OCI-LY1 (cell line): ENCODE results near the gene PDPR.
"Not testable (repeated sequence)": the region's sequence is repeated elsewhere in the genome, so short reads cannot be mapped to it uniquely, and the experiment has no call there.

Experiments
- H2AFZ ChIP-seq: fragments of 200-600 bp; sonication (generic), shearing (Covaris generic); 2 replicates; pipeline ENCODE4 v1.6.0; 2014; ENCODE audit warnings: antibody characterized with exemption, mild to moderate bottlenecking, low read length
- H3F3A ChIP-seq: fragments of 200-600 bp; sonication (generic), shearing (Covaris generic); 2 replicates; pipeline ENCODE4 v1.6.0; 2014; ENCODE audit warnings: mild to moderate bottlenecking, antibody characterized with exemption, low read length, moderate library complexity; ENCODE audit not compliant: insufficient read depth
- H3K27ac ChIP-seq: fragments of 200-600 bp; sonication (generic); 2 replicates; pipeline ENCODE4 v1.5.1; 2014; ENCODE audit warnings: low read length, mixed run types, mild to moderate bottlenecking, low read depth; ENCODE audit not compliant: poor library complexity, severe bottlenecking
- H3K27me3 ChIP-seq: fragments of 200-600 bp; sonication (generic); 2 replicates; pipeline ENCODE4 v1.6.0; 2014; ENCODE audit warnings: antibody characterized with exemption, mild to moderate bottlenecking, low read length, moderate library complexity; ENCODE audit not compliant: insufficient read depth
- H3K36me3 ChIP-seq: fragments of 200-600 bp; sonication (generic); 2 replicates; pipeline ENCODE4 v1.6.1; 2014; ENCODE audit warnings: mild to moderate bottlenecking, antibody characterized with exemption, low read length, moderate library complexity, mixed read lengths; ENCODE audit not compliant: insufficient read depth
- H3K4me1 ChIP-seq: fragments of 200-600 bp; sonication (generic); 2 replicates; pipeline ENCODE4 v1.5.1; 2014; ENCODE audit warnings: mild to moderate bottlenecking, low read length, moderate library complexity; ENCODE audit not compliant: insufficient read depth, severe bottlenecking
- H3K4me2 ChIP-seq: fragments of 200-600 bp; sonication (generic), shearing (Covaris generic); 2 replicates; pipeline ENCODE4 v1.6.1; 2014; ENCODE audit warnings: low read length
- H3K4me3 ChIP-seq: fragments of 200-600 bp; sonication (generic); 2 replicates; pipeline ENCODE4 v1.5.1; 2014; ENCODE audit warnings: low read length, low read depth, mild to moderate bottlenecking, mixed read lengths; ENCODE audit not compliant: poor library complexity, severe bottlenecking
- H3K79me2 ChIP-seq: fragments of 200-600 bp; shearing (Covaris generic); 2 replicates; pipeline ENCODE4 v1.6.1; 2016; ENCODE audit warnings: mixed run types, low read length, mixed read lengths; ENCODE audit not compliant: insufficient read depth
- H3K9ac ChIP-seq: fragments of 200-600 bp; sonication (generic), shearing (Covaris generic); 2 replicates; pipeline ENCODE4 v1.6.1; 2014; ENCODE audit warnings: mild to moderate bottlenecking, low read length, mixed read lengths
- H3K9me2 ChIP-seq: fragments of 200-600 bp; sonication (generic), shearing (Covaris generic); 2 replicates; pipeline ENCODE4 v1.6.1; 2014; ENCODE audit warnings: low read depth, mild to moderate bottlenecking, low read length, mixed read lengths
- H3K9me3 ChIP-seq: fragments of 200-600 bp; shearing (Covaris generic); 2 replicates; pipeline ENCODE4 v1.6.1; 2014; ENCODE audit warnings: low read length, mixed read lengths
- H4K20me1 ChIP-seq: fragments of 200-600 bp; sonication (generic), shearing (Covaris generic); 2 replicates; pipeline ENCODE4 v1.6.0; 2016; ENCODE audit warnings: mild to moderate bottlenecking, low read length; ENCODE audit not compliant: insufficient read depth

PDPR gene

DNA sequence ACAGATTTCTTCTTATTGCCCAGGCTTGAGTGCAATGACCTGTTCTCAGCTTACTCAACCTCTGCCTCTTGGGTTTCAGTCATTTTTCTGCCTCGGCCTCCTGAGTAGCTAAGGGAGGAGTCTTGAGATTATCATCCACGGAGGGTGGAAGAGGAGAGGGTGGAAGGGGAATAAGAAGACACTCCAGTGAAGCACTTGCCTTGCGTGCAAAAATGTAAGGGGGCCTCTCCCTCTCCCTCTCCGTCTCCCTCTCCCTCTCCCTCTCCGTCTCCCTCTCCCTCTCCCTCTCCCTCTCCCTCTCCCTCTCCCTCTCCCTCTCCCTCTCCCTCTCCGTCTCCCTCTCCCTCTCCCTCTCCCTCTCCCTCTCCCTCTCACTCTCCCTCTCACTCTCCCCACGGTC is 89.4 kb downstream of the PDPR start:
- H3K9me3 ChIP-seq, H3F3A ChIP-seq, H3K36me3 ChIP-seq, H3K27me3 ChIP-seq, H2AFZ ChIP-seq, H3K4me1 ChIP-seq, H3K9me2 ChIP-seq, H4K20me1 ChIP-seq, H3K4me3 ChIP-seq, H3K79me2 ChIP-seq, H3K9ac ChIP-seq, H3K4me2 ChIP-seq, H3K27ac ChIP-seq: not testable (repeated sequence)

DNA sequence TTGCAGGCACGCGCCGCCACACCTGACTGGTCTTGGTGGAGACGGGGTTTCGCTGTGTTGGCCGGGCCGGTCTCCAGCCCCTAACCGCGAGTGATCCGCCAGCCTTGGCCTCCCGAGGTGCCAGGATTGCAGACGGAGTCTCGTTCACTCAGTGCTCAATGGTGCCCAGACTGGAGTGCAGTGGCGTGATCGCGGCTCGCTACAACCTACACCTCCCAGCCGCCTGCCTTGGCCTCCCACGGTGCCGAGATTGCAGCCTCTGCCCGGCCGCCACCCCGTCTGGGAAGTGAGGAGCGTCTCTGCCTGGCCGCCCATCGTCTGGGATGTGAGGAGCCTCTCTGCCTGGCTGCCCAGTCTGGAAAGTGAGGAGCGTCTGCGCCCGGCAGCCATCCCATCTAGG is 89.9 kb downstream of the PDPR start:
- H3K4me3 ChIP-seq, H3F3A ChIP-seq, H4K20me1 ChIP-seq, H2AFZ ChIP-seq, H3K27ac ChIP-seq, H3K36me3 ChIP-seq, H3K9ac ChIP-seq, H3K4me2 ChIP-seq, H3K79me2 ChIP-seq, H3K9me2 ChIP-seq, H3K27me3 ChIP-seq, H3K4me1 ChIP-seq, H3K9me3 ChIP-seq: not testable (repeated sequence)

DNA sequence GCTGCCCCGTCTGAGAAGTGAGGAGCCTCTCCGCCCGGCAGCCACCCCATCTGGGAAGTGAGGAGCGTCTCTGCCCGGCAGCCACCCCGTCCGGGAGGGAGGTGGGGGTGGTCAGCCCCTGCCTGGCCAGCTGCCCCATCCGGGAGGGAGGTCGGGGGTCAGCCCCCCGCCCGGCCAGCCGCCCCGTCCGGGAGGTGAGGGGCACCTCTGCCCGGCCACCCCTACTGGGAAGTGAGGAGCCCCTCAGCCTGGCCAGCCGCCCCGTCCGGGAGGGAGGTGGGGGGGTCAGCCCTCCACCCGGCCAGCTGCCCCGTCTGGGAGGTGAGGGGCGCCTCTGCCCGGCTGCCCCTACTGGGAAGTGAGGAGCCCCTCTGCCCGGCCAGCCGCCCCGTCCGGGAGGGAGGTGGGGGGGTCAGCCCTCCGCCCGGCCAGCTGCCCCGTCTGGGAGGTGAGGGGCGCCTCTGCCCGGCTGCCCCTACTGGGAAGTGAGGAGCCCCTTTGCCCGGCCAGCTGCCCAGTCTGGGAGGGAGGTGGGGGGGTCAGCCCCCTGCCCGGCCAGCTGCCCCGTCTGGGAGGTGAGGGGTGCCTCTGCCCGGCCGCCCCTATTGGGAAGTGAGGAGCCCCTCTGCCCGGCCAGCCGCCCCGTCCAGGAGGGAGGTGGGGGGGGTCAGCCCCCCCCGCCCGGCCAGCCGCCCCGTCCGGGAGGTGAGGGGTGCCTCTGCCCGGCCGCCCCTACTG is 90.7 kb downstream of the PDPR start:
- H3K36me3 ChIP-seq, H3K79me2 ChIP-seq, H4K20me1 ChIP-seq, H3K27me3 ChIP-seq, H3K27ac ChIP-seq, H3F3A ChIP-seq, H3K9ac ChIP-seq, H3K9me2 ChIP-seq, H3K9me3 ChIP-seq, H2AFZ ChIP-seq, H3K4me1 ChIP-seq, H3K4me3 ChIP-seq, H3K4me2 ChIP-seq: not testable (repeated sequence)

DNA sequence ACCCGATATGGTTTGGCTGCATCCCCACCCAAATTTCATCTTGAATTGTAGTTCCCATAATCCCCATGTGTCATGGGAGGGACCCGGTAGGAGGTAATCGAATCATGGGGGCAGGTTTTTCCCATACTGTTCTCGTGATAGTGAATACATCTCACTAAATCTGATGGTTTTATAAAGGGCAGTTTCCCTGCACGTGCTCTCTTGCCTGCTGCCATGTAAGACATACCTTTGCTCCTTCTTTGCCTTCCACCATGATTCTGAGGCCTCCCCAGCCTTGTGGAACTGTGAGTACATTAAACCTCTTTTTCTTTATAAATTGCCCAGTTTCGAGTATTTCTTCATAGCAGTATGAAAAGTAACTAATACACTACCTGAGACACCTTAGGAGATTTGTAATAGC is 92.2 kb downstream of the PDPR start:
- not testable (repeated sequence) for H3K27ac ChIP-seq, H2AFZ ChIP-seq, H3K4me1 ChIP-seq, H3K4me2 ChIP-seq, H3K4me3 ChIP-seq, H3K79me2 ChIP-seq, H3K9me3 ChIP-seq, H3K9ac ChIP-seq, H3K27me3 ChIP-seq, H4K20me1 ChIP-seq, H3K9me2 ChIP-seq, H3F3A ChIP-seq
- H3K36me3 ChIP-seq, result peaks cover 14% of the 10 kb centered on the region
